ENCODE results near the gene GRXCR2. TPM values are rescaled to one million over a fixed set of nuclear protein-coding genes. Genes with fewer than 3 reads are reported as not detected.

The GRXCR2 gene
- total and polyA plus RNA-seq, 2 donors, result 0.05 TPM

DNA sequence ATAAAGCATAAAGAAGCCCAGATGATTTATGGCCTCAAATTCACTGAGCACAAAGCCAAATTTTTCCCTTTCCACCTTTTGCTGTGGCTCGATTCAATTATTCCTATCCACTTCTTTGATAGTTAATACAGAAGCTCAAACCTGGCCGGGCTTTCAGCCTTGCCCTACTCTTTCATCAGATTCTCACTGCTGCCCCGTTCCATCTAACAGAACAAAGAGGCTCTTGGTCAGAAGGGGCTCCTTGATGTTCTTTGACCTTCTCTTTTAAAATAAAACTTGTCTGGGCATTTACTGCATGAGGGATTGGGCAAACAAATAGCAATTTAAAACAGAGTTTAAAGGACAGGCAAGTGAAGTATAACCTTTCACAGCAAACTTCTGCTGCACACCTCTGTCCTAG is 9.8 kb downstream of the GRXCR2 start:
- no peak for DNase-seq (ENCODE audit: low read depth in 6 of 9, low spot score in 9 of 9)
- no peak overlapping the region for H3K27ac ChIP-seq (ENCODE audit: low read depth in 1 of 2, low read length in 1 of 2)
- no peak overlapping the region for H3K4me3 ChIP-seq (ENCODE audit: low read length in 2 of 2)
- WGBS, result 96% methylated on average over 3 of the region's 3 CpGs
- no peaks in the 10 kb centered on the region for H3K4me1 ChIP-seq (ENCODE audit: control insufficient read depth in 2 of 2, insufficient read depth in 2 of 2, low read length in 2 of 2)
- H3K27me3 ChIP-seq (ENCODE audit: control insufficient read depth in 2 of 2, insufficient read depth in 1 of 2, low read length in 1 of 2), result no peaks in the 10 kb centered on the region
- no peaks in the 10 kb centered on the region for H3K36me3 ChIP-seq (ENCODE audit: control insufficient read depth in 2 of 2, insufficient read depth in 2 of 2, low read length in 1 of 2)
- H3K9me3 ChIP-seq (ENCODE audit: control insufficient read depth in 2 of 2, insufficient read depth in 1 of 2, low read length in 1 of 2), result no peaks in the 10 kb centered on the region

- Histone ChIP-seq H3K9me3 (ENCODE audit: control insufficient read depth in 2 of 2, insufficient read depth in 1 of 2, low read length in 1 of 2) (no peaks in the 10 kb centered on the region), H3K36me3 (ENCODE audit: control insufficient read depth in 2 of 2, insufficient read depth in 2 of 2, low read length in 1 of 2) (no peaks in the 10 kb centered on the region), H3K27ac (ENCODE audit: low read depth in 1 of 2, low read length in 1 of 2) (no peak overlapping the region), H3K4me1 (ENCODE audit: control insufficient read depth in 2 of 2, insufficient read depth in 2 of 2, low read length in 2 of 2) (peaks cover 0 to 9% of the 10 kb centered on the region in 2 donors), H3K4me3 (ENCODE audit: low read length in 2 of 2) (no peak overlapping the region), H3K27me3 (ENCODE audit: control insufficient read depth in 2 of 2, insufficient read depth in 1 of 2, low read length in 1 of 2) (no peaks in the 10 kb centered on the region)
- 94% methylated on average over 3 of the region's 3 CpGs for WGBS
- DNase-seq (ENCODE audit: low read depth in 6 of 9, low spot score in 9 of 9), result no peak
These were observed 12.9 kb downstream of the GRXCR2 start for GRCh38 chr5:145859897-145860296.

- Histone ChIP-seq H3K27ac (ENCODE audit: low read depth in 1 of 2, low read length in 1 of 2) (no peak overlapping the region), H3K36me3 (ENCODE audit: control insufficient read depth in 2 of 2, insufficient read depth in 2 of 2, low read length in 1 of 2) (no peaks in the 10 kb centered on the region), H3K9me3 (ENCODE audit: control insufficient read depth in 2 of 2, insufficient read depth in 1 of 2, low read length in 1 of 2) (no peaks in the 10 kb centered on the region), H3K4me1 (ENCODE audit: control insufficient read depth in 2 of 2, insufficient read depth in 2 of 2, low read length in 2 of 2) (peaks cover 0 to 9% of the 10 kb centered on the region in 2 donors), H3K4me3 (ENCODE audit: low read length in 2 of 2) (no peak overlapping the region), H3K27me3 (ENCODE audit: control insufficient read depth in 2 of 2, insufficient read depth in 1 of 2, low read length in 1 of 2) (no peaks in the 10 kb centered on the region)
- no peak for DNase-seq (ENCODE audit: low read depth in 6 of 9, low spot score in 9 of 9)
- 96% methylated on average over 6 of the region's 6 CpGs for WGBS
These were observed 13.4 kb downstream of the GRXCR2 start for GRCh38 chr5:145859453-145859852.

DNA sequence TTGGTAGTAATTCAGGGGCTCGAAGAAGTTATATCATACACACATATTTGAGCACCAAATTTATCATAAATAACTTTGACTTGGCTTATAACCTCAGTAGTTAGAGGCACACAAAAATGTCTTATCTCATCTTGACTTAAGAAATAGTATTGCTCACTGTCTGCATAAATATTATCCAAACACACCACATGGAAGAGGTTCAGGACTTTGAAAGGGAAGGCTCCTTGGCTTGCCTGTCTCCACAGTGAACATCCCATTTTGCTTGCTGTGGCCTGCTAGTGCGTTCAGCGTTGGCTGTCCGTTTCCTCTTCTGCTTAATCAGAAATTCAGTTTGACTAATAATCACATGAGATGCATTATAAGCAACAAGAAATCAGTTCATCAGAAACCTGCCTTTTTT is 13.9 kb downstream of the GRXCR2 start:
- H3K4me1 ChIP-seq (ENCODE audit: control insufficient read depth in 2 of 2, insufficient read depth in 2 of 2, low read length in 2 of 2), result peaks cover 0 to 9% of the 10 kb centered on the region in 2 donors
- 91% methylated on average over 4 of the region's 4 CpGs for WGBS

GRCh38 chr5:145856285-145856818 is 16.5 kb downstream of the GRXCR2 start:
- peak in 5 of 9 donors; percentile 9 to 55 (median 22) for DNase-seq (ENCODE audit: low read depth in 6 of 9, low spot score in 9 of 9)
- Histone ChIP-seq H3K9me3 (ENCODE audit: control insufficient read depth in 2 of 2, insufficient read depth in 1 of 2, low read length in 1 of 2) (no peaks in the 10 kb centered on the region), H3K36me3 (ENCODE audit: control insufficient read depth in 2 of 2, insufficient read depth in 2 of 2, low read length in 1 of 2) (no peaks in the 10 kb centered on the region), H3K4me1 (ENCODE audit: control insufficient read depth in 2 of 2, insufficient read depth in 2 of 2, low read length in 2 of 2) (peaks cover 0 to 9% of the 10 kb centered on the region in 2 donors), H3K27ac (ENCODE audit: low read depth in 1 of 2, low read length in 1 of 2) (no peak overlapping the region), H3K4me3 (ENCODE audit: low read length in 2 of 2) (peak overlapping the region in 1 of 2 donors; percentile 7), H3K27me3 (ENCODE audit: control insufficient read depth in 2 of 2, insufficient read depth in 1 of 2, low read length in 1 of 2) (no peaks in the 10 kb centered on the region)
- WGBS, result 13% methylated on average over 25 of the region's 25 CpGs

More for the DNA sequence above, 13.9 kb downstream of the GRXCR2 start:
- Histone ChIP-seq H3K4me3 (ENCODE audit: low read length in 2 of 2) (no peak overlapping the region), H3K9me3 (ENCODE audit: control insufficient read depth in 2 of 2, insufficient read depth in 1 of 2, low read length in 1 of 2) (no peaks in the 10 kb centered on the region), H3K27ac (ENCODE audit: low read depth in 1 of 2, low read length in 1 of 2) (no peak overlapping the region), H3K27me3 (ENCODE audit: control insufficient read depth in 2 of 2, insufficient read depth in 1 of 2, low read length in 1 of 2) (no peaks in the 10 kb centered on the region), H3K36me3 (ENCODE audit: control insufficient read depth in 2 of 2, insufficient read depth in 2 of 2, low read length in 1 of 2) (no peaks in the 10 kb centered on the region)
- DNase-seq (ENCODE audit: low read depth in 6 of 9, low spot score in 9 of 9), result no peak

- no peaks in the 10 kb centered on the region for H3K27me3 ChIP-seq (ENCODE audit: control insufficient read depth in 2 of 2, insufficient read depth in 1 of 2, low read length in 1 of 2)
- H3K9me3 ChIP-seq (ENCODE audit: control insufficient read depth in 2 of 2, insufficient read depth in 1 of 2, low read length in 1 of 2), result no peaks in the 10 kb centered on the region
- H3K4me3 ChIP-seq (ENCODE audit: low read length in 2 of 2), result no peak overlapping the region
- no peaks in the 10 kb centered on the region for H3K36me3 ChIP-seq (ENCODE audit: control insufficient read depth in 2 of 2, insufficient read depth in 2 of 2, low read length in 1 of 2)
- no peak overlapping the region for H3K27ac ChIP-seq (ENCODE audit: low read depth in 1 of 2, low read length in 1 of 2)
- peaks cover 0 to 9% of the 10 kb centered on the region in 2 donors for H3K4me1 ChIP-seq (ENCODE audit: control insufficient read depth in 2 of 2, insufficient read depth in 2 of 2, low read length in 2 of 2)
- peak in 1 of 9 donors; percentile 5 for DNase-seq (ENCODE audit: low read depth in 6 of 9, low spot score in 9 of 9)
- WGBS, result 84% methylated on average over 4 of the region's 4 CpGs
These were observed 17.0 kb downstream of the GRXCR2 start for GRCh38 chr5:145855763-145856267.

GRCh38 chr5:145854651-145855258 is 18.1 kb downstream of the GRXCR2 start:
- H3K4me3 ChIP-seq (ENCODE audit: low read length in 2 of 2), result no peak overlapping the region
- no peak overlapping the region for H3K27ac ChIP-seq (ENCODE audit: low read depth in 1 of 2, low read length in 1 of 2)
- peaks cover 0 to 9% of the 10 kb centered on the region in 2 donors for H3K4me1 ChIP-seq (ENCODE audit: control insufficient read depth in 2 of 2, insufficient read depth in 2 of 2, low read length in 2 of 2)
- H3K27me3 ChIP-seq (ENCODE audit: control insufficient read depth in 2 of 2, insufficient read depth in 1 of 2, low read length in 1 of 2), result no peaks in the 10 kb centered on the region
- H3K9me3 ChIP-seq (ENCODE audit: control insufficient read depth in 2 of 2, insufficient read depth in 1 of 2, low read length in 1 of 2), result no peaks in the 10 kb centered on the region
- no peaks in the 10 kb centered on the region for H3K36me3 ChIP-seq (ENCODE audit: control insufficient read depth in 2 of 2, insufficient read depth in 2 of 2, low read length in 1 of 2)
- DNase-seq (ENCODE audit: low read depth in 6 of 9, low spot score in 9 of 9), result no peak
- 72% methylated on average over 2 of the region's 2 CpGs for whole genome bisulfite sequencing

- Histone ChIP-seq H3K27me3 (ENCODE audit: control insufficient read depth in 2 of 2, insufficient read depth in 1 of 2, low read length in 1 of 2) (no peaks in the 10 kb centered on the region), H3K27ac (ENCODE audit: low read depth in 1 of 2, low read length in 1 of 2) (no peak overlapping the region), H3K4me3 (ENCODE audit: low read length in 2 of 2) (no peak overlapping the region), H3K4me1 (ENCODE audit: control insufficient read depth in 2 of 2, insufficient read depth in 2 of 2, low read length in 2 of 2) (peaks cover 0 to 9% of the 10 kb centered on the region in 2 donors), H3K36me3 (ENCODE audit: control insufficient read depth in 2 of 2, insufficient read depth in 2 of 2, low read length in 1 of 2) (no peaks in the 10 kb centered on the region), H3K9me3 (ENCODE audit: control insufficient read depth in 2 of 2, insufficient read depth in 1 of 2, low read length in 1 of 2) (no peaks in the 10 kb centered on the region)
- WGBS, result 98% methylated on average over 3 of the region's 3 CpGs
- no peak for DNase-seq (ENCODE audit: low read depth in 6 of 9, low spot score in 9 of 9)
These were observed 18.9 kb downstream of the GRXCR2 start for GRCh38 chr5:145853781-145854376.

DNA sequence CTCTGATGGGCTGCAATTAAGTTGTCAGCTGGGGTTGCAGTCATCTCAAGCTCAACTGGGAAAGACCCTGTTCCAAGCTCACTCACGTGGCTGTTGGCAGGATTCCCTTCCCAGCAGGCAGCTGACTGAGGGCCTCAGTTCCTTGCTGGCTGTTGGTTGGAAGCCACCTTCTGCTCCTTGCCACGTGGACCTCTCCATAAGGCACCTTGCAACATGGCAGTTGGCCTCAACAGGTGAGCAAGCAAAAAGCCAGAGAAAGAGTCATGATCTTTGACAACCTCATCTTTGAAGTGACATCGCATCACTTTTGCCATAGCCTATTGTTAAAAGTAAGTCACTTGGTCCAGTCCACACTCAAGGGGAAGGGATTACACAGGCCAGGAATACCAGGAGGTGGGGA is 19.8 kb downstream of the GRXCR2 start:
- 90% methylated on average over 3 of the region's 3 CpGs for WGBS
- DNase-seq (ENCODE audit: low read depth in 6 of 9, low spot score in 9 of 9), result no peak
- H3K27me3 ChIP-seq (ENCODE audit: control insufficient read depth in 2 of 2, insufficient read depth in 1 of 2, low read length in 1 of 2), result no peaks in the 10 kb centered on the region
- peaks cover 0 to 9% of the 10 kb centered on the region in 2 donors for H3K4me1 ChIP-seq (ENCODE audit: control insufficient read depth in 2 of 2, insufficient read depth in 2 of 2, low read length in 2 of 2)
- H3K9me3 ChIP-seq (ENCODE audit: control insufficient read depth in 2 of 2, insufficient read depth in 1 of 2, low read length in 1 of 2), result no peaks in the 10 kb centered on the region
- H3K36me3 ChIP-seq (ENCODE audit: control insufficient read depth in 2 of 2, insufficient read depth in 2 of 2, low read length in 1 of 2), result no peaks in the 10 kb centered on the region
- no peak overlapping the region for H3K27ac ChIP-seq (ENCODE audit: low read depth in 1 of 2, low read length in 1 of 2)
- no peak overlapping the region for H3K4me3 ChIP-seq (ENCODE audit: low read length in 2 of 2)
